ENCODE data around the gene TTN. TPM values are rescaled to one million over a fixed set of nuclear protein-coding genes. Genes with fewer than 3 reads are reported as not detected.

Gene TTN
- total and polyA plus RNA-seq, 2 of the 4 experiments (the other 2 are of a cell fraction) = 0.02 to 0.18 TPM

DNA sequence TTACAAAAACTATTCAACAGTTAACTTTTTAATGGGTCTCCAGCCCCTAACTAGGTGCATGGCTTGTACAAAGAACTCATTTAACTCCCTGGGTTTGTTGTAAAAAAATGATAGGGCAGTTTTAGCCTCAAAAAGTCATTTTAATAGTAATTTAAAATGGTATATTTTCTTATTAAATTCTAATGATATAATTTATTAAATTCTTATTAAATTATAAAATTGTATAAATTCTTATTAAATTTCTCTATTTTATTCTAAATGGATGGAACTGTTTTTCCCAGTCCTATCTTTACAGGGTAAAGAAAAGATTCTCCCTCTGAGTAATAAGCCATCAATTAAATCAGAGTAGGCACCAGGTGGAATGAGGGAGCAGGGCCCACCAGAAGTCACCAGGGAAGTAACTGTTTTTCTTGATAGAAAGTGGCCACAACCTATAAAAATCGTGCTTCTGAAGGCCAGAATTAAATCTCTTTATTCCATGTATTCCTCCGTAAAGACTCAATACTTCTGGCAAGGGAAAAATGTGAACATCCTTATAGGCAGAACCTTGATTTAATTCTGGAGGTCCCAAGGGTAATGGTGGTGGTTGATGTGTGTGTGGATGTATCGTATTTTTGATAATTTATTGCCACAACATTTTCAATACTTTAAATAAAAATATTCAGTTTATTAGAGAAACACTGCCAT, 329.6 kb downstream of the TTN start (continued):
- no peak for TF ChIP-seq CHD1 (IDR thresholded peaks at IDR 0.05; ENCODE audit: low read depth, low read length)

DNA sequence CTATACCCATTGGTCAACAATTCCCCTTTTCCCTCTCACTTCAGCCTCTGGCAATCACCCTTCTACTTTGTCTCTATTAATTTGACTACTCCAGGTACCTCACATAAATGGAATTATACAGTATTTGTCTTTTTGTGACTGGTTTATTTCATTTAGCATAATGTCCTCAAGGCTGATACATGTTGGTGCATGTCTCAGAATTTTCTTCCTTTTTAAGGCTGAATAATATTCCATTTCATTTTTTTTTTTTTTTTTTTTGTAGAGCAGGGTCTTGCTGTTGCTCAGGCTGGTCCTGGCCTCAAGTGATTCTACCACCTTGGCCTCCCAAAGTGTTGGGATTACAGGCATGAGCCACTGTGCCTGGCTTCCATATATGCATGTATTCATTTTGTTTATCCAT, 330.7 kb downstream of the TTN start:
- dilution Hi-C loops (cut with HindIII; ENCODE audit: low sequenced_read_pairs, unreplicated experiment) = no loop called here
- H4K20me1 ChIP-seq (ENCODE audit: insufficient read depth, low read length) = peaks cover 7% of the 10 kb centered on the region; the same call in 1 of the 2 replicates

More for the DNA sequence above, 330.7 kb downstream of the TTN start:
- Histone ChIP-seq H4K5ac (ENCODE audit: low read depth, low read length) (no peak overlapping the region), H3K4me2 (ENCODE audit: low read depth, low read length) (no peak overlapping the region), H4K8ac (ENCODE audit: low read depth in 2 of 2, low read length in 2 of 2) (no peak overlapping the region), H3K56ac (ENCODE audit: extremely low read depth, insufficient read depth, low read length) (no peak overlapping the region), H3K4ac (ENCODE audit: low read depth, low read length) (no peak overlapping the region), H2AK5ac (ENCODE audit: low read depth, low read length) (no peak overlapping the region; the same call in 1 of the 2 replicates), H3K9me1 (ENCODE audit: insufficient read depth, low read length) (no peaks in the 10 kb centered on the region; the same call in 1 of the 2 replicates), H2BK5ac (ENCODE audit: low read depth, low read length, poor library complexity, severe bottlenecking) (no peak overlapping the region), H3K18ac (ENCODE audit: low read depth, low read length) (no peak overlapping the region), H3K27me3 (ENCODE audit: control insufficient read depth, insufficient read depth, low read length) (no peaks in the 10 kb centered on the region), H3K14ac (replicated peaks; ENCODE audit: low read depth, low read length) (no peak overlapping the region), H3K23ac (ENCODE audit: low read depth, low read length) (peak overlapping the region; percentile 76; the same call in 1 of the 2 replicates), H3K79me1 (ENCODE audit: low read depth in 1 of 2, low read length in 2 of 2) (peaks cover 15 to 28% of the 10 kb centered on the region in 2 experiments), H3K27ac (ENCODE audit: insufficient read depth, low read length) (no peak overlapping the region), H3K36me3 (ENCODE audit: control insufficient read depth, insufficient read depth, low read length) (no peaks in the 10 kb centered on the region), H2AFZ (replicated peaks; ENCODE audit: low read length, poor library complexity) (no peak overlapping the region), H2BK120ac (ENCODE audit: low read depth, low read length) (no peak overlapping the region), H3K4me3 (ENCODE audit: insufficient read depth, low read depth, low read length) (no peak overlapping the region), H2BK20ac (ENCODE audit: low read depth, low read length) (no peak overlapping the region), H2BK15ac (ENCODE audit: low read depth, low read length) (no peak overlapping the region), H4K91ac (ENCODE audit: insufficient read depth, low read depth, low read length) (no peak overlapping the region), H3K9me3 (ENCODE audit: control insufficient read depth, insufficient read depth, low read length) (no peaks in the 10 kb centered on the region), H2AK9ac (replicated peaks; ENCODE audit: low read depth, low read length, poor library complexity) (no peak overlapping the region), H3K4me1 (ENCODE audit: control insufficient read depth, insufficient read depth, low read length) (peaks cover 5% of the 10 kb centered on the region), H3K9ac (ENCODE audit: low read depth, low read length) (no peak overlapping the region)
- ATAC-seq (ENCODE audit: low read depth) = no peak
- in situ Hi-C loops (cut with MboI; ENCODE audit: low sequenced_read_pairs) (no loop called here), intact Hi-C loops (cut with micrococcal nuclease) (no loop called here)
- POLR2A ChIA-PET (ENCODE audit: unreplicated experiment) = interaction anchor here (1.0 kb wide), 1 partner anchor 26 kb away, joined by 6 read pairs; the partner anchor contains the start of genes PJVK and PRKRA
- TF ChIP-seq SMC3 (IDR thresholded peaks at IDR 0.05; ENCODE audit: low read depth, low read length) = no peak
- TF ChIP-seq RAD21 (IDR thresholded peaks at IDR 0.05; ENCODE audit: low read length) = no peak
- TF ChIP-seq BHLHE40 (IDR thresholded peaks at IDR 0.05; ENCODE audit: low read depth, low read length) = no peak
- TF ChIP-seq MAFK (IDR thresholded peaks at IDR 0.05; ENCODE audit: low read depth, low read length) = no peak
- no peak for TF ChIP-seq POLR2A (IDR thresholded peaks at IDR 0.05; ENCODE audit: low read depth, low read length)
- no peak for TF ChIP-seq MXI1 (IDR thresholded peaks at IDR 0.05; ENCODE audit: borderline replicate concordance, low read depth, low read length)
- no peak for TF ChIP-seq RCOR1 (IDR thresholded peaks at IDR 0.05; ENCODE audit: insufficient replicate concordance, low read length)
- no peak for TF ChIP-seq MAZ (IDR thresholded peaks at IDR 0.05; ENCODE audit: borderline replicate concordance, low read depth, low read length)
- TF ChIP-seq NFE2L2 (IDR thresholded peaks at IDR 0.05; ENCODE audit: low read depth, low read length) = no peak
- no TSS peak for BruUV-seq (replicated peaks)
- CTCF ChIA-PET = no interaction called here
- DNase-seq = no peak

Measured in IMR-90 (cell line).